Adipocyte (in vitro differentiated cells): ENCODE data around the gene RABGAP1.

ENCODE experiments used
- DNase-seq: peaks from one replicate; pipeline ENCODE4 v3.0.0-alpha.2; 2015; ENCODE audit warnings: low read depth
- H3K27me3 ChIP-seq: replicated peaks from 2 replicates; pipeline ENCODE4 v1.7.0; 2013; ENCODE audit warnings: mild to moderate bottlenecking, low read length, moderate library complexity; ENCODE audit not compliant: control insufficient read depth, insufficient read depth
- H3K36me3 ChIP-seq: 2 replicates; pipeline ENCODE4 v1.7.0; 2013; ENCODE audit warnings: low read length, mild to moderate bottlenecking, moderate library complexity; ENCODE audit not compliant: control insufficient read depth, insufficient read depth, severe bottlenecking
- H3K4me1 ChIP-seq: 2 replicates; pipeline ENCODE4 v1.7.0; 2013; ENCODE audit warnings: mild to moderate bottlenecking, low read length, moderate library complexity; ENCODE audit not compliant: control insufficient read depth, insufficient read depth
- H3K4me3 ChIP-seq: 2 replicates; pipeline ENCODE4 v1.7.0; 2013; ENCODE audit warnings: mild to moderate bottlenecking, low read length, moderate library complexity
- H3K9ac ChIP-seq: 2 replicates; pipeline ENCODE4 v1.7.0; 2013; ENCODE audit warnings: mild to moderate bottlenecking, low read length, moderate library complexity
- H3K9me3 ChIP-seq: 2 replicates; pipeline ENCODE4 v1.7.0; 2013; ENCODE audit warnings: mild to moderate bottlenecking, low read length, moderate library complexity; ENCODE audit not compliant: control insufficient read depth

Gene RABGAP1

DNA sequence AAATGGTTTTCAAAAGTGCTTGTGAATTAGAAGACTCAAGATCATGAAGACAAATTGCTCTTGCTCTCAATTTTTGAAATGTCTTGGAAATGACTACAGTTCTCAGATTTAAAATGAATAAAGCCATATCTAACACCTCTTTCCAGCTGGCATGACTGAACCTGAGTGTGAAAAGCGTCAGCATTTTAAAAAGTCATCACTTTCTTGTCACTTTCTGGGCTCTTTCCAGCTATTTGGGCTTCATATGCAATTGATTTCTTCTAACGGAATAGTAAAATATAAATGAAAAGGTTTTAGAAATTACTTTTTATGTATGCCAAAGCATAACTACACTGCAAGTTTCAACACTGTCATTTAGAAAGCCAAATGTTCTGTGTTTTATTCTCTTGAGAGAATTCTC lies 95.0 kb downstream of the RABGAP1 start:
- H3K4me3 ChIP-seq: peak overlapping the region; percentile 43
- no peaks in the 10 kb centered on the region for H3K9me3 ChIP-seq
- H3K27me3 ChIP-seq: no peaks in the 10 kb centered on the region
- no peak for DNase-seq
- H3K4me1 ChIP-seq: peaks cover 55% of the 10 kb centered on the region
- H3K36me3 ChIP-seq: peaks cover 10% of the 10 kb centered on the region
- H3K9ac ChIP-seq: peak overlapping the region; percentile 52

DNA sequence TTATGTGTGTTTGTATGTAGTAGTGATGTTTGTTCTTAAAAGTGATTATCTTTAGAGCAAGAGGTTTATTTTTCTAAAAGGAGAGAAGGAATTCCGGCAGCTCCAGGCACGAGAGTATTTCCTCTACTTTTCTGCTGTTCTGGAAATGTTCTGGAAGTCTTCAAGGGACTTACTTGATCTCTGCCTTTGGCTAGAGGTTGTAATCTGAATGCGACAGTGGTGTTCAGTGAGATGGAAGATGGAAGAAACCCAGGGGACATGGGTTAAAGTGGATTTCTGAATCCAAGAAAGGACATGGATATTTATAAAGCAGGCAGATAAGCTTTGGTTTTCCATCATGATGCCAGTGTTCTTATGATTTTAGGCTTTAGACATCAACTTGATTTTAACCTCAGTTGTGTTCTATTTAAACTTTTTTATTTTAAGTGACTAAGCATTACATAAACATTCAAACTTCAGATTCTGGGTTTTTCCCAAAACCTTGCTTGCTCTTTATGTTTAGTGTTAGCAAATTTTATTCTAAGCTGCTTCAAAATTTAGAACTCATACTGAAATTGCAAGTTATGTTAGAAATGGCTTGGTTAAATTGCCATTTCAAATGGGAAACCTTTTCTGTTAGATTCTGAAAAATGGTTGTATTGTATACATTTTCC lies 96.2 kb downstream of the RABGAP1 start:
- H3K27me3 ChIP-seq: no peaks in the 10 kb centered on the region
- H3K36me3 ChIP-seq: peaks cover 10% of the 10 kb centered on the region
- peak overlapping the region; percentile 2 for H3K4me3 ChIP-seq
- H3K9me3 ChIP-seq: no peaks in the 10 kb centered on the region
- H3K9ac ChIP-seq: peak overlapping the region; percentile 52
- peaks cover 50% of the 10 kb centered on the region for H3K4me1 ChIP-seq
- peak; percentile 49 for DNase-seq

DNA sequence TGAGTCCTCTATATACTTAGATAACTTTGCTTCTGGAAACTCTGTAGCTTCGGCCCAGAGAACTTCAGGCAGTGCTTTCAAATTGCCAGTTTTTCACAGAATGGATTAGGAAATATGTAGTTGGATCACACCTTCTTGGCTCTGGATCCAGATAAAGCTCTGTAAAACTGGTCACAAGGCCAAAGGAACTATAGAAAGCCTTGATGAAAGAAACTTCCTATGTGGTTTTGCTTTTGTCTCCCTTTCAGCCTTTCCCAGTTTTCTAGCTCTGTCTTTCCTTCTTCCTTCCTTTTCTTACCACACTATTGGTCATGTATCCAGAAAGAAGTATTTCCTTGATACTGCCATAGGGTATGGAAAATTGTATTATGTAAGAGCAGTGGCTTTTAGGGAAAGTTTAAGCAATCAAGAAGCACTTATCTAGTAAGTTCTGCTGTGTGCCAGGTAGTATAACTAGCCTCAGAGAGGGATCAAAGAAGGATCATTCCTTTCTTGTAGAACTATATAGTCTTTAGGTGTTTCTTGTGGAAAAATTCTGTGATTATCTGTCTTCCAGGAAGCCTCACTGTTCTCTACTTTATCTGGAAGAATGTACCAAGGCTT lies 98.9 kb downstream of the RABGAP1 start:
- Histone ChIP-seq H3K27me3 (no peaks in the 10 kb centered on the region), H3K9me3 (no peaks in the 10 kb centered on the region), H3K9ac (no peak overlapping the region), H3K4me1 (peaks cover 51% of the 10 kb centered on the region), H3K36me3 (peaks cover 10% of the 10 kb centered on the region), H3K4me3 (no peak overlapping the region)
- no peak for DNase-seq

DNA sequence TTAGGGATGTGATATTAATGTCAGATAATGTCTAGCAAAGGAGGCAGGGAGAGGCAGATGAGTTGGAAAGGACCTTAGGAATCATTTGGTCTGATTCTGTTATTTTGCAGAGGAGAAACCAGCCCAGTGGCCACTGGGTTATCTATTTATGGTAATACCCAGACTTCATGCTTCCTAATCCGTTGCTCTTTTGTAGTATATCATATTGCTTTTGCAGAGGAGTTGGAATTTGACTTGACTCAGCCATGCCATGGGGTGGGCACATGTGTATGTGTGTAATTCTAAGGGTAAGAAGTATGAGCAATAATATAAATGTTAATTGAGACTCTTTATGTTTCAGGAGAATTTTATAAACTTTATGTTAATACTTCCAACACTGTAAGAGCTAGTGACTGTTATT lies 100.0 kb downstream of the RABGAP1 start:
- Histone ChIP-seq H3K9me3 (no peaks in the 10 kb centered on the region), H3K36me3 (peaks cover 3% of the 10 kb centered on the region), H3K9ac (no peak overlapping the region), H3K4me3 (no peak overlapping the region), H3K4me1 (peaks cover 48% of the 10 kb centered on the region), H3K27me3 (no peaks in the 10 kb centered on the region)
- DNase-seq: no peak

DNA sequence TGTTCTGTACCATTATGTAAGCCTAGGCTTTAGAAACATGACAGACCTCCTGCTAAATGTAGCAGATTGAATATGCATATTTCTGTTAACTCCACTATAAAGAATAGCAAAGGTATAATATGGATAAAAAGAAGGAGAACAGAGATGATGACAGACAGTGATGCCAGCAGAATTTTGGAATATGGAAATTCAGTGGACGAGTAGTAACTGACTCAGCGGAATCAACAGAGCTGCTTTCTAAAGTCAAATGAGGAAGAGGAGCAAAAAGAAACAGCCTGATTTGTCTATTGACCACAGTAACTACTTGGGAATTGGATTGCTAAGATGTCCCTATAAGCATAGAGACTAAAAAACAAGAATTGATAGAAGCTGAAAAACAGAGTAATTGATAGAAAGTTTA lies 100.7 kb downstream of the RABGAP1 start:
- Histone ChIP-seq H3K4me1 (peaks cover 41% of the 10 kb centered on the region), H3K27me3 (no peaks in the 10 kb centered on the region), H3K9ac (no peak overlapping the region), H3K9me3 (no peaks in the 10 kb centered on the region), H3K4me3 (no peak overlapping the region), H3K36me3 (peaks cover 3% of the 10 kb centered on the region)
- DNase-seq: no peak

DNA sequence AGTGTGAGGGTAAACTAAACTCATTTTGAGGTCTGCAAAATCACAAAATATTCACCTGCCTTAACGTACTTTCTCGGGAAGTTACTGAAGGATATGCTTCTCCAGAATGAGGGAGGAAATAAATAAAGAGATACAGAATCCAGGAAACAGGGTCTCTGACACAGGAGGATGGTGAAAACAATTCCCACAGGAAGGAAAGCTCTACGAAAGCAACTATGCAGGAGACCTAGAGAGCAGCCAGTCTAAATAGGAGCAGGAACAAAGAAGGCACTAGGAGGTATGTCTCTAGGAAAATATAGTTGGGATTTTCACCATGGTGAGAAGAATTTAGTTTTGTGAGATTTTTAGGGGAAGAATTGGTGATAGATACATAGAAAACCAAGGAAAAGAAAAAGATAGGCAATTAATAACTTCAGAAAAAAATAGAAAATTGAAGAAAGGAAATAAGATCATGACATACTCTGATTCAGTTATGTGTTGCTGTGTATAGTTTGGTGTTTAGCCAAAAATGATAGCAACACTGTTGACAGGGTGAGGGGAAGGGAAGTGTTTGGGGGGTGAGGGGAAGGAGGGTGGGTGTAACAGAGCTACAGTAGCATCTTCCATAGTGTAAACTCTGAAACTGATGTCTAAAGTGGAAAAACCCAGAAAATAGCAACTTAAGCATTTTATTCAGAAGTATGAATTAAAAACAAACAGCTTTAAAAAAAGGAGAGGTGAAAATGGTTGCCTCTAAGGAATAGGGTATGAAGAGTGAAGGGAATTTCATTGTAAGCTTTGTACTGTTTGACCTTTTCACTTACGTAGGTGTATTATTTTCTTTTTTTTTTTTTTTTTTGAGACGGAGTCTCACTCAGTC lies 102.5 kb downstream of the RABGAP1 start:
- Histone ChIP-seq H3K27me3 (no peaks in the 10 kb centered on the region), H3K9me3 (no peaks in the 10 kb centered on the region), H3K36me3 (peaks cover 3% of the 10 kb centered on the region), H3K4me3 (no peak overlapping the region), H3K9ac (no peak overlapping the region), H3K4me1 (peaks cover 30% of the 10 kb centered on the region)
- DNase-seq: no peak

DNA sequence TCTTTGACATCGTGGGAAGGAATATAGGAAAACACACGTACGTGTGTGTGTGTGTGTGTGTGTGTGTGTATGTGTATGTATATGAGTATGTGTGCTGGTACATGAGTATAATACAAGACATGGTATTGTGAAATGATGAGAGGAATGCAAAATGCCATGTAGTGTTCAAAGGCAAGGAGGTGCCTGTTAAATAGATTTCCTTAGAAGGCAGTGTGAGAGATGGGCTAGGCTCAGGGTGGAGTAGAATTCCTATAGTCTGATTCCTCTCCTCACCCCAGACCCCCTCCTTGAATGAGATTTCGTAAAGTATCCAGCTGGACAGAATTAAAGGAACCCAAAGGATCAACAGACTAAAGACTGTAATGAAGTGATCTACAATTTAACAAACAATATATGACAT lies 103.8 kb downstream of the RABGAP1 start:
- H3K36me3 ChIP-seq: peaks cover 3% of the 10 kb centered on the region
- H3K9me3 ChIP-seq: no peaks in the 10 kb centered on the region
- H3K27me3 ChIP-seq: no peaks in the 10 kb centered on the region
- peak; percentile 88 for DNase-seq
- H3K4me3 ChIP-seq: no peak overlapping the region
- peak overlapping the region; percentile 42 for H3K9ac ChIP-seq
- peaks cover 34% of the 10 kb centered on the region for H3K4me1 ChIP-seq

DNA sequence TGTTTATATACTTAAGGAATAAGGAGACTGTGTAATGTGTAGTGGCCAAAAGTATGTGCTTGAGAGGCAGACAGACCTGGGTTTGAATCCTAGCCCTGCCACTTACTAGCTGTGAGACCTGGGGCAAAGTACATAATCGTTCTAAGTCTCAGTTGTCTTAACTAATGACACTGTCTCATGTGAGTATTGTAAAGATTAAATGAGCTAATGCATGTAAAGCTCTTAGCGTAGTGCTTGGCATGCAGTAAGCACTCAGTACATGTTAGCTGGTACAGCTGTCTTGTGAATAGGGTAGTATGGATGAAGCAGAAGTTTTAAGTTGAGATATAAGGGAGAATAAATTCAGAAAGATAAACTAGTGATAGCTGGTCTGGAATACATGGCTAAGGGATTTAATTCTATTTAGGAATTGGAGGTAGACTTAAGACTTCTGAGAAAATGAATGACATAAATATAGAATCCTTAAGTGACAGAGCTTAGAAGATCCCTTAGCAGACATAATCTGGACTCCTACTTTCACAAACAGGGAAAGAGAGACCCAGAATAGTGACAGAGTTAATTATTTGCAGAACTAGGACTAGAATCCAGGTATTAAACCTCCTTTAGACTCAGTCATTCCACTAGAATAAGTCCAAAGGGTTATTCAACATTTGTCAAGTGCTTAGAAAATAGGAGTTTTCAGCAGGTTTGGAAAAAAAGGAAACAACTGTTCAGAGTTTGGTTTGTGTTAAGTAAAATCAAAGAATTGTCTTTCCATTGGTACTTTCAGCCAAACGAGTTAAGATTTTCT lies 105.8 kb downstream of the RABGAP1 start:
- Histone ChIP-seq H3K9ac (no peak overlapping the region), H3K4me1 (peaks cover 40% of the 10 kb centered on the region), H3K36me3 (peaks cover 3% of the 10 kb centered on the region), H3K9me3 (no peaks in the 10 kb centered on the region), H3K4me3 (no peak overlapping the region), H3K27me3 (no peaks in the 10 kb centered on the region)
- no peak for DNase-seq

DNA sequence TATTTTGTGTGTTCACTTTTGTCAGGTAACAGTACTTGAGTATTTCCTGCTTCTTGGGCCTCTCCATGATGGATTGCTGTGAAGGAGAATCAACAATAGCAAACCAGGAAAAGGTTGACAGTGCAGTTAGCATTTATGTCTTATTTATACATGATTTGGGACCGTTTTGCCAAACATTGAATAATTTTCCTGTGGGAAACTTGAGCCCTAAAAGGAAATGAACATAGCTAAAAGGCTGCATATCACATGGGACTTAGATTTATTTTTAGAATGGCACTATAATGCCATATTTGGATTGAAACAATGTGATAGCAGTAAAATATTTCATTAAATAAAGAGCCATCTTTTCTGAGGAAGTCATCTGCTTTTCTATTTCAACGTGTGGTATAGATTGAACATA lies 107.9 kb downstream of the RABGAP1 start:
- H3K9ac ChIP-seq: peak overlapping the region; percentile 72
- peak overlapping the region; percentile 6 for H3K4me3 ChIP-seq
- peak; percentile 46 for DNase-seq
- no peaks in the 10 kb centered on the region for H3K36me3 ChIP-seq
- H3K27me3 ChIP-seq: no peaks in the 10 kb centered on the region
- peaks cover 40% of the 10 kb centered on the region for H3K4me1 ChIP-seq
- no peaks in the 10 kb centered on the region for H3K9me3 ChIP-seq

DNA sequence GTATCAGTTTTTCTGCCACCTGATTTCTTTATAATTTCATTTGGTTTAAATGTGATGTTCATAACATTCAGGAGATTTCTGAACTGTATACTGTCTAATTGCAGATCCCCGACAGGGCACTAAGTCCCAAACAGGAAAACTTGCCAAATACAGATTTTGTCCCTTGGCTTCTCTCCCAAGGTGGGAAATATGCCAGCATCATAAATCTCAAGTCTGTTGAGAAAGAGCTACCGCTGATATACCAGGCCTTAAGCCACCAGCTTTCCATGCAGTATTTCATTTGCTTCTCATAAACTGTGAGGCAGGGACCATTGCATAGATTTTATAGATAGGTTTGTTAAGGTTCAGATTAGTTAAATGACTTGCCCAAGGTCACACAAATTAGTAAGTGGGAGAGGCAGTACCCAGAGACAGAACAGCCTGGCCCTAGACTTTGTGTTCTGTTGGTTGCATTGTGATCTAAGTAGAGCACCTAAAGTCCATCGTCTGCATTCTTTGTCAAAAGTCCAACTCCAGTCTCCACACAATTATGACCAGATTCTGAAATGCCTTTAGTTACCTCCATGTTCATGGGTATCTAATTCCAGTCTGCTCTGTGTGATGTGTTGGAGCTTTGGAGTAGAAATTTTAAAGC lies 108.9 kb downstream of the RABGAP1 start:
- H3K9ac ChIP-seq: peak overlapping the region; percentile 72

More for the DNA sequence above, 108.9 kb downstream of the RABGAP1 start:
- H3K9me3 ChIP-seq: no peaks in the 10 kb centered on the region
- H3K4me1 ChIP-seq: peaks cover 35% of the 10 kb centered on the region
- peak; percentile 74 for DNase-seq
- no peaks in the 10 kb centered on the region for H3K27me3 ChIP-seq
- peak overlapping the region; percentile 6 for H3K4me3 ChIP-seq
- peaks cover 4% of the 10 kb centered on the region for H3K36me3 ChIP-seq
